ENCODE measurements around the gene FAM193B.
A peak's percentile ranks its signal among the peaks of the same experiment; 100 is the strongest.

Gene FAM193B

GRCh38 chr5:177511181-177511580 is 43.2 kb downstream of the FAM193B start:
- peaks cover 53% of the 10 kb centered on the region for H3K36me3 ChIP-seq (ENCODE audit: insufficient read depth, low read length)
- H3K27me3 ChIP-seq (ENCODE audit: control insufficient read depth, insufficient read depth, low read length): no peaks in the 10 kb centered on the region
- peaks cover 24% of the 10 kb centered on the region for H3K4me1 ChIP-seq (ENCODE audit: control insufficient read depth, insufficient read depth, low read length)
- H3K4me2 ChIP-seq (ENCODE audit: low read length): no peak overlapping the region
- H3K4me3 ChIP-seq (ENCODE audit: low read length): no peak overlapping the region
- H3K9ac ChIP-seq (ENCODE audit: low read depth, low read length): no peak overlapping the region
- H3K9me3 ChIP-seq (replicated peaks; ENCODE audit: low read length): no peaks in the 10 kb centered on the region

GRCh38 chr5:177510567-177511053 is 43.8 kb downstream of the FAM193B start:
- Histone ChIP-seq H3K4me2 (ENCODE audit: low read length) (no peak overlapping the region), H3K36me3 (ENCODE audit: insufficient read depth, low read length) (peaks cover 49% of the 10 kb centered on the region), H3K4me3 (ENCODE audit: low read length) (no peak overlapping the region), H3K9me3 (replicated peaks; ENCODE audit: low read length) (no peaks in the 10 kb centered on the region), H3K4me1 (ENCODE audit: control insufficient read depth, insufficient read depth, low read length) (peaks cover 18% of the 10 kb centered on the region), H3K9ac (ENCODE audit: low read depth, low read length) (no peak overlapping the region), H3K27me3 (ENCODE audit: control insufficient read depth, insufficient read depth, low read length) (no peaks in the 10 kb centered on the region)

- peaks cover 44% of the 10 kb centered on the region for H3K36me3 ChIP-seq (ENCODE audit: insufficient read depth, low read length)
- peak overlapping the region; percentile 69 for H3K4me2 ChIP-seq (ENCODE audit: low read length)
- peaks cover 15% of the 10 kb centered on the region for H3K4me1 ChIP-seq (ENCODE audit: control insufficient read depth, insufficient read depth, low read length)
- H3K9ac ChIP-seq (ENCODE audit: low read depth, low read length): no peak overlapping the region
- peak overlapping the region; percentile 66 for H3K4me3 ChIP-seq (ENCODE audit: low read length)
- H3K27me3 ChIP-seq (ENCODE audit: control insufficient read depth, insufficient read depth, low read length): no peaks in the 10 kb centered on the region
- no peaks in the 10 kb centered on the region for H3K9me3 ChIP-seq (replicated peaks; ENCODE audit: low read length)
These were observed 44.3 kb downstream of the FAM193B start for GRCh38 chr5:177509991-177510566.

- H3K4me3 ChIP-seq (ENCODE audit: low read length): peak within 1 kb of the TSS; percentile 66
- peaks cover 15% of the 10 kb centered on the region for H3K4me1 ChIP-seq (ENCODE audit: control insufficient read depth, insufficient read depth, low read length)
- peaks cover 38% of the 10 kb centered on the region for H3K36me3 ChIP-seq (ENCODE audit: insufficient read depth, low read length)
These were observed 44.9 kb downstream of the FAM193B start, which contains the start of gene DOK3 for GRCh38 chr5:177509381-177509951. DOK3 (minus strand) TSS chr5:177509826; CDS start chr5:177509540, 286 bp downstream.

GRCh38 chr5:177508837-177509236 is 45.5 kb downstream of the FAM193B start:
- peak overlapping the region; percentile 66 for H3K4me3 ChIP-seq (ENCODE audit: low read length)
- peaks cover 31% of the 10 kb centered on the region for H3K36me3 ChIP-seq (ENCODE audit: insufficient read depth, low read length)
- peak overlapping the region; percentile 69 for H3K4me2 ChIP-seq (ENCODE audit: low read length)
- peak overlapping the region; percentile 72 for H3K9ac ChIP-seq (ENCODE audit: low read depth, low read length)
- H3K4me1 ChIP-seq (ENCODE audit: control insufficient read depth, insufficient read depth, low read length): peaks cover 15% of the 10 kb centered on the region
- H3K9me3 ChIP-seq (replicated peaks; ENCODE audit: low read length): no peaks in the 10 kb centered on the region
- no peaks in the 10 kb centered on the region for H3K27me3 ChIP-seq (ENCODE audit: control insufficient read depth, insufficient read depth, low read length)

More at GRCh38 chr5:177509381-177509951, 44.9 kb downstream of the FAM193B start, which contains the start of gene DOK3:
- Histone ChIP-seq H3K9me3 (replicated peaks; ENCODE audit: low read length) (no peaks in the 10 kb centered on the region), H3K4me2 (ENCODE audit: low read length) (peak within 1 kb of the TSS; percentile 69), H3K9ac (ENCODE audit: low read depth, low read length) (peak within 1 kb of the TSS; percentile 72), H3K27me3 (ENCODE audit: control insufficient read depth, insufficient read depth, low read length) (no peaks in the 10 kb centered on the region)

- Histone ChIP-seq H3K9me3 (replicated peaks; ENCODE audit: low read length) (no peaks in the 10 kb centered on the region), H3K27me3 (ENCODE audit: control insufficient read depth, insufficient read depth, low read length) (no peaks in the 10 kb centered on the region), H3K4me3 (ENCODE audit: low read length) (peak overlapping the region; percentile 66), H3K36me3 (ENCODE audit: insufficient read depth, low read length) (peaks cover 28% of the 10 kb centered on the region), H3K4me2 (ENCODE audit: low read length) (peak overlapping the region; percentile 69), H3K4me1 (ENCODE audit: control insufficient read depth, insufficient read depth, low read length) (peaks cover 15% of the 10 kb centered on the region), H3K9ac (ENCODE audit: low read depth, low read length) (no peak overlapping the region)
These were observed 46.1 kb downstream of the FAM193B start for GRCh38 chr5:177508221-177508611.

- Histone ChIP-seq H3K4me2 (ENCODE audit: low read length) (no peak overlapping the region), H3K36me3 (ENCODE audit: insufficient read depth, low read length) (peaks cover 27% of the 10 kb centered on the region), H3K9ac (ENCODE audit: low read depth, low read length) (no peak overlapping the region), H3K9me3 (replicated peaks; ENCODE audit: low read length) (no peaks in the 10 kb centered on the region), H3K27me3 (ENCODE audit: control insufficient read depth, insufficient read depth, low read length) (no peaks in the 10 kb centered on the region), H3K4me1 (ENCODE audit: control insufficient read depth, insufficient read depth, low read length) (peaks cover 15% of the 10 kb centered on the region), H3K4me3 (ENCODE audit: low read length) (no peak overlapping the region)
These were observed 46.7 kb downstream of the FAM193B start for GRCh38 chr5:177507596-177508220.

GRCh38 chr5:177507165-177507564 is 47.2 kb downstream of the FAM193B start:
- H3K4me1 ChIP-seq (ENCODE audit: control insufficient read depth, insufficient read depth, low read length): peaks cover 15% of the 10 kb centered on the region
- no peaks in the 10 kb centered on the region for H3K27me3 ChIP-seq (ENCODE audit: control insufficient read depth, insufficient read depth, low read length)
- H3K36me3 ChIP-seq (ENCODE audit: insufficient read depth, low read length): peaks cover 23% of the 10 kb centered on the region
- H3K4me2 ChIP-seq (ENCODE audit: low read length): no peak overlapping the region
- no peak overlapping the region for H3K9ac ChIP-seq (ENCODE audit: low read depth, low read length)
- no peaks in the 10 kb centered on the region for H3K9me3 ChIP-seq (replicated peaks; ENCODE audit: low read length)
- H3K4me3 ChIP-seq (ENCODE audit: low read length): no peak overlapping the region

- peaks cover 5% of the 10 kb centered on the region for H3K36me3 ChIP-seq (ENCODE audit: insufficient read depth, low read length)
These were observed 49.3 kb downstream of the FAM193B start for GRCh38 chr5:177505075-177505474.

GRCh38 chr5:177504086-177505056 is 50.0 kb downstream of the FAM193B start:
- H3K9me3 ChIP-seq (replicated peaks; ENCODE audit: low read length): no peaks in the 10 kb centered on the region
- no peak overlapping the region for H3K4me3 ChIP-seq (ENCODE audit: low read length)
- H3K4me2 ChIP-seq (ENCODE audit: low read length): no peak overlapping the region
- H3K36me3 ChIP-seq (ENCODE audit: insufficient read depth, low read length): peaks cover 5% of the 10 kb centered on the region
- H3K4me1 ChIP-seq (ENCODE audit: control insufficient read depth, insufficient read depth, low read length): peaks cover 16% of the 10 kb centered on the region
- no peak overlapping the region for H3K9ac ChIP-seq (ENCODE audit: low read depth, low read length)
- no peaks in the 10 kb centered on the region for H3K27me3 ChIP-seq (ENCODE audit: control insufficient read depth, insufficient read depth, low read length)

More at GRCh38 chr5:177505075-177505474, 49.3 kb downstream of the FAM193B start:
- Histone ChIP-seq H3K4me1 (ENCODE audit: control insufficient read depth, insufficient read depth, low read length) (peaks cover 22% of the 10 kb centered on the region), H3K4me2 (ENCODE audit: low read length) (no peak overlapping the region), H3K9me3 (replicated peaks; ENCODE audit: low read length) (no peaks in the 10 kb centered on the region), H3K4me3 (ENCODE audit: low read length) (no peak overlapping the region), H3K9ac (ENCODE audit: low read depth, low read length) (no peak overlapping the region), H3K27me3 (ENCODE audit: control insufficient read depth, insufficient read depth, low read length) (no peaks in the 10 kb centered on the region)
